IPS-NIHi11 (cell line): ENCODE results near the gene TMEM223.
"Not testable (repeated sequence)": the region's sequence is repeated elsewhere in the genome, so short reads cannot be mapped to it uniquely, and the experiment has no call there.

Experiments
- DNase-seq: peaks from one replicate; pipeline ENCODE4 v3.0.0; 2012; ENCODE audit warnings: mixed read lengths, low spot score

TMEM223 gene

DNA sequence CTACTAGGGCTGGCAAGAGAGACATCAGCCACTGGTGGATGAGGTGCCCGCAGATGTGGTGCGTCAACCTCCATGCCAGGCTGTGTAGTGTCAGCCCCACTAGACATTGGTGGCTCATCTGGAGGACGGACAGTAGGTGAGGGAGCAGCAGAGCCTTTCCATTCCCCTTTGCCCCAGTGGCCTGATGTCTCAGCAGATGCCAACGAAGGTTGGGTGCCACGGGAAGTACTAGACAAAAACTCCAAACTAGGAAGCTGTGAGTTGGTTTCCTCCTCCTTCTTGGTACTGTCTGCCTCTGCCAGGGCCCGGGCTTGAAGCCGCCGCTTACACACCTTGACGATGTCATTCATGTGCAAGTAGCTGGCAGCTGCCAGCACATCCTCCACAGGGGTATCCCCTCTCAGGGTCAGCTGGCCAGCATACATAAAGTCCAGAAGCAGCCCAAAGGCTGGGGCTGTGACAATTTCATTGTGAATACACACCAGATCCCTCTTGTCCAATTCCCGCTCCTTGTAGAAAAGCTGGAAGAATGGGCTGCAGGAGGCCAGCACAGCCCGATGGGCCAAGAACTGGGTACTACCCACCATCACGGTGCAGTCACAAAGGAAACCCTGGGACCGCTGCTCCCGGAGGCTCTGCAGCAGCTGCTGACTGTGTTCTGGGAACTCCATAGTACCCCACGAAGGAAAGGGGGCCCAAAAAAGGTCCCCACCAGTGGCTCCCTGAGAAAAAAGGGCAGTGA, 38.6 kb downstream of the TMEM223 start:
- DNase-seq = no peak

GRCh38 chr11:62752177-62752785, 39.5 kb downstream of the TMEM223 start:
- no peak for DNase-seq

- not testable (repeated sequence) for DNase-seq
Observed at GRCh38 chr11:62749931-62750330, 41.9 kb downstream of the TMEM223 start.

- no peak for DNase-seq
Observed at GRCh38 chr11:62747475-62748160, 44.2 kb downstream of the TMEM223 start.
